Activated T-helper 17 cell treated with anti-CD3 and anti-CD28 coated beads, Interleukin-2, amount 50 U/mL, for 72 hours (primary cell): Measurements from ENCODE around the gene CYFIP1. TPM values are rescaled to one million over a fixed set of nuclear protein-coding genes. Genes with fewer than 3 reads are reported as not detected.

Experiments
- ATAC-seq: fragments of 150-1000 bp; cut with Tn5 transposase; replicated peaks from 2 replicates; pipeline ENCODE4 v1.10.0; 2021; ENCODE audit warnings: mild to moderate bottlenecking, moderate library complexity
- H3K27ac Mint-ChIP-seq: one replicate; pipeline ENCODE4 v1.8.0; 2022; ENCODE audit warnings: mixed read lengths
- H3K27me3 Mint-ChIP-seq: one replicate; pipeline ENCODE4 v1.8.0; 2022; ENCODE audit warnings: mixed read lengths
- H3K36me3 Mint-ChIP-seq: one replicate; pipeline ENCODE4 v1.8.0; 2022; ENCODE audit warnings: low read depth, mild to moderate bottlenecking, mixed read lengths
- H3K4me1 Mint-ChIP-seq: one replicate; pipeline ENCODE4 v1.8.0; 2022; ENCODE audit warnings: mixed read lengths
- H3K4me3 Mint-ChIP-seq: one replicate; pipeline ENCODE4 v1.8.0; 2022; ENCODE audit warnings: mild to moderate bottlenecking, mixed read lengths
- H3K9me3 Mint-ChIP-seq: one replicate; pipeline ENCODE4 v1.8.0; 2022; ENCODE audit warnings: mixed read lengths
- total RNA-seq, 2 donors: library from RNA; stranded (reverse); gene quantifications; one replicate each; pipeline ENCODE4 v1.2.3, GENCODE V29; 2022

CYFIP1 gene
- total RNA-seq, 2 donors from 2014 or later = 34.3 to 39.5 TPM

GRCh38 chr15:22845289-22845900 is 134.8 kb downstream of the CYFIP1 start:
- Mint-ChIP-seq H3K4me3 (no peak overlapping the region), H3K36me3 (peaks cover 94% of the 10 kb centered on the region), H3K27ac (peak overlapping the region; percentile 79), H3K9me3 (no peaks in the 10 kb centered on the region), H3K27me3 (no peaks in the 10 kb centered on the region), H3K4me1 (peaks cover 23% of the 10 kb centered on the region)
- no peak for ATAC-seq

- no peaks in the 10 kb centered on the region for H3K9me3 Mint-ChIP-seq
- H3K27ac Mint-ChIP-seq = peak overlapping the region; percentile 79
- peaks cover 94% of the 10 kb centered on the region for H3K36me3 Mint-ChIP-seq
Observed at GRCh38 chr15:22844421-22845288, 135.5 kb downstream of the CYFIP1 start.

GRCh38 chr15:22839046-22839695 is 141.0 kb downstream of the CYFIP1 start:
- Mint-ChIP-seq H3K9me3 (no peaks in the 10 kb centered on the region), H3K27me3 (no peaks in the 10 kb centered on the region), H3K36me3 (peaks cover 41% of the 10 kb centered on the region), H3K4me3 (peak overlapping the region; percentile 93), H3K27ac (peak overlapping the region; percentile 94), H3K4me1 (peaks cover 15% of the 10 kb centered on the region)
- no peak for ATAC-seq

More at GRCh38 chr15:22844421-22845288, 135.5 kb downstream of the CYFIP1 start:
- ATAC-seq = no peak
- no peaks in the 10 kb centered on the region for H3K27me3 Mint-ChIP-seq
- H3K4me1 Mint-ChIP-seq = peaks cover 21% of the 10 kb centered on the region
- no peak overlapping the region for H3K4me3 Mint-ChIP-seq

- Mint-ChIP-seq H3K4me3 (peak within 1 kb of the TSS; percentile 93), H3K36me3 (peaks cover 38% of the 10 kb centered on the region), H3K27me3 (no peaks in the 10 kb centered on the region), H3K9me3 (no peaks in the 10 kb centered on the region), H3K4me1 (peaks cover 15% of the 10 kb centered on the region), H3K27ac (peak within 1 kb of the TSS; percentile 94)
- peak; percentile 96 for ATAC-seq
Observed at GRCh38 chr15:22838292-22839042, 141.7 kb downstream of the CYFIP1 start, which contains the start of gene NIPA2. TSS of gene NIPA2 (plus strand) at chr15:22838666. CDS start at chr15:22851732, 13,066 bp downstream.

- H3K4me3 Mint-ChIP-seq = no peak overlapping the region
- H3K27me3 Mint-ChIP-seq = no peaks in the 10 kb centered on the region
- no peak overlapping the region for H3K27ac Mint-ChIP-seq
- H3K9me3 Mint-ChIP-seq = no peaks in the 10 kb centered on the region
- peaks cover 30% of the 10 kb centered on the region for H3K36me3 Mint-ChIP-seq
- H3K4me1 Mint-ChIP-seq = no peaks in the 10 kb centered on the region
- ATAC-seq = no peak
Observed at GRCh38 chr15:22831473-22831872, 148.7 kb downstream of the CYFIP1 start.

GRCh38 chr15:22827125-22827524 is 153.0 kb downstream of the CYFIP1 start:
- Mint-ChIP-seq H3K4me1 (no peaks in the 10 kb centered on the region), H3K27me3 (no peaks in the 10 kb centered on the region), H3K9me3 (no peaks in the 10 kb centered on the region), H3K27ac (no peak overlapping the region), H3K36me3 (peaks cover 66% of the 10 kb centered on the region), H3K4me3 (no peak overlapping the region)
- no peak for ATAC-seq

- no peak for ATAC-seq
- no peaks in the 10 kb centered on the region for H3K4me1 Mint-ChIP-seq
- H3K27ac Mint-ChIP-seq = no peak overlapping the region
- H3K36me3 Mint-ChIP-seq = peaks cover 93% of the 10 kb centered on the region
- H3K27me3 Mint-ChIP-seq = no peaks in the 10 kb centered on the region
- no peak overlapping the region for H3K4me3 Mint-ChIP-seq
- H3K9me3 Mint-ChIP-seq = no peaks in the 10 kb centered on the region
Observed at GRCh38 chr15:22823495-22824128, 156.6 kb downstream of the CYFIP1 start.

GRCh38 chr15:22819651-22820050 is 160.5 kb downstream of the CYFIP1 start:
- Mint-ChIP-seq H3K27me3 (no peaks in the 10 kb centered on the region), H3K9me3 (no peaks in the 10 kb centered on the region), H3K27ac (no peak overlapping the region), H3K4me1 (no peaks in the 10 kb centered on the region), H3K36me3 (peaks cover 75% of the 10 kb centered on the region), H3K4me3 (no peak overlapping the region)
- ATAC-seq = no peak

Other genes starting within 250 kb of the CYFIP1 start
- gene NIPA1, start 193.7 kb downstream of the CYFIP1 start, total RNA-seq = 10 to 100 TPM; 14.5 to 21.2 TPM
- gene NIPA2, start 141.7 kb downstream of the CYFIP1 start, total RNA-seq = 10 to 100 TPM; 39.9 to 90.7 TPM
- 10 to 100 TPM; 11.4 to 18.7 TPM for gene TUBGCP5, start 59.2 kb upstream of the CYFIP1 start, total RNA-seq
- gene GOLGA6L1, start 156.5 kb upstream of the CYFIP1 start, total RNA-seq = not detected